K562 (cell line): ENCODE measurements around the gene HSD17B13.
"Not testable (repeated sequence)": the region's sequence is repeated elsewhere in the genome, so short reads cannot be mapped to it uniquely, and the experiment has no call there.

ENCODE experiments used
- ATF1 ChIP-seq, 2 experiments: fragments of 450-650 bp in 1 of 2; IDR thresholded peaks; 2 replicates each; pipeline ENCODE4 v1.6.1; 2016; ENCODE audit warnings: missing compliant biosample characterization in 1 of 2, missing genetic modification characterization in 1 of 2
- ATF3 ChIP-seq, 2 experiments: fragments of 450-650 bp in 1 of 2; sonication (generic) in 1 of 2; formaldehyde crosslinking in 1 of 2; IDR thresholded peaks in 1 of 2; conservative IDR thresholded peaks in 1 of 2; 2 replicates each; pipeline versions ENCODE4 v1.6.1 to v1.8.1; 2016 to 2023; ENCODE audit warnings: mild to moderate bottlenecking in 2 of 2, moderate library complexity in 2 of 2, inconsistent platforms in 1 of 2, missing genetic modification reagents in 1 of 2
- CTCF ChIP-seq, 3 experiments: IDR thresholded peaks in 2 of 3; conservative IDR thresholded peaks in 1 of 3; 2 replicates each; pipeline ENCODE4 v1.5.1; 2011 to 2012; ENCODE audit warnings: low read length in 3 of 3, mild to moderate bottlenecking in 3 of 3, control low read depth in 2 of 3, improper control_type of control experiment in 1 of 3, inconsistent platforms in 1 of 3, low read depth in 1 of 3, mixed read lengths in 1 of 3, moderate library complexity in 1 of 3; ENCODE audit not compliant: insufficient read depth in 2 of 3
- FOSL1 ChIP-seq: fragments of 200-800 bp; sonication (Bioruptor generic); conservative IDR thresholded peaks from 2 replicates; pipeline ENCODE4 v1.6.1; 2016; ENCODE audit warnings: missing genetic modification characterization, missing compliant biosample characterization
- HCFC1 ChIP-seq: IDR thresholded peaks from 2 replicates; pipeline ENCODE4 v1.6.1; 2012; ENCODE audit warnings: low read depth, low read length, improper control_type of control experiment
- HMG20A ChIP-seq: fragments of 450-650 bp; formaldehyde crosslinking; conservative IDR thresholded peaks from 2 replicates; pipeline ENCODE4 v1.4.0; 2020; ENCODE audit warnings: mild to moderate bottlenecking, mixed read lengths
- MEF2A ChIP-seq: IDR thresholded peaks from 2 replicates; pipeline ENCODE4 v1.6.1; 2011; ENCODE audit warnings: low read depth, mild to moderate bottlenecking, low read length, moderate library complexity; ENCODE audit not compliant: control insufficient read depth
- NCOA4 ChIP-seq: fragments of 450-650 bp; IDR thresholded peaks from 2 replicates; pipeline ENCODE4 v1.6.1; 2018; ENCODE audit warnings: mild to moderate bottlenecking; ENCODE audit not compliant: partially characterized antibody
- NKRF ChIP-seq: fragments of 450-650 bp; IDR thresholded peaks from 2 replicates; pipeline ENCODE4 v1.6.1; 2016; ENCODE audit warnings: borderline replicate concordance
- TAF1 ChIP-seq: IDR thresholded peaks from 2 replicates; pipeline ENCODE4 v1.6.1; 2011; ENCODE audit warnings: mild to moderate bottlenecking, low read length, moderate library complexity; ENCODE audit not compliant: insufficient read depth, control insufficient read depth, severe bottlenecking; ENCODE audit errors: extremely low read depth
- TRIM25 ChIP-seq: fragments of 450-650 bp; IDR thresholded peaks from 2 replicates; pipeline ENCODE4 v1.7.0; 2016; ENCODE audit warnings: borderline replicate concordance
- ZBTB33 ChIP-seq: sonication (generic); formaldehyde crosslinking; IDR thresholded peaks from 2 replicates; pipeline ENCODE4 v1.8.1; 2023; ENCODE audit warnings: mild to moderate bottlenecking, missing genetic modification reagents

GRCh38 chr4:87341954-87342635 is 19.4 kb upstream of the HSD17B13 start:
- not testable (repeated sequence) for TF ChIP-seq TRIM25; HCFC1; HMG20A (CRISPR knock-in tag); ZBTB33 (CRISPR knock-in tag); TAF1; NCOA4; CTCF (IDR thresholded peaks at IDR 0.05 in 2 of 3, conservative IDR thresholded peaks at IDR 0.05 in 1 of 3; ENCODE audit: insufficient read depth in 2 of 3, low read depth in 1 of 3, low read length in 3 of 3); NKRF; MEF2A; ATF1 (CRISPR knock-in tag; IDR thresholded peaks at IDR 0.05); ATF1 (tag; IDR thresholded peaks at IDR 0.05); ATF3 (IDR thresholded peaks at IDR 0.05); ATF3 (CRISPR knock-in tag; conservative IDR thresholded peaks at IDR 0.05); FOSL1 (tag)
